Breast epithelium (tissue), 3 donors: ENCODE measurements around the gene PPP1R1B.

ENCODE experiments used
- CTCF ChIP-seq, 3 donors: fragments of 450-650 bp; IDR thresholded peaks; one replicate each; pipeline ENCODE4 v1.5.1; 2016 to 2017; ENCODE audit warnings: antibody characterized with exemption in 3 of 3, mild to moderate bottlenecking in 3 of 3, moderate library complexity in 3 of 3
- POLR2A ChIP-seq: fragments of 450-650 bp; IDR thresholded peaks from one replicate; pipeline ENCODE4 v1.6.1; 2016; ENCODE audit warnings: antibody characterized with exemption, mild to moderate bottlenecking, moderate library complexity
- POLR2AphosphoS5 ChIP-seq, 3 donors: sonication (generic); formaldehyde crosslinking; IDR thresholded peaks; one replicate each; pipeline ENCODE4 v1.6.1; 2017; ENCODE audit warnings: antibody characterized with exemption in 3 of 3

GRCh38 chr17:39666231-39666600 is 39.5 kb downstream of the PPP1R1B start:
- TF ChIP-seq CTCF (IDR thresholded peaks at IDR 0.05) (no peak), POLR2AphosphoS5 (IDR thresholded peaks at IDR 0.05) (no peak), POLR2A (no peak)
